IMR-90 (cell line): ENCODE data around the gene PPP2R5B. TPM values are rescaled to one million over a fixed set of nuclear protein-coding genes. Genes with fewer than 3 reads are reported as not detected.

Experiments used
- ATAC-seq: fragments of 200-7000 bp; cut with Tn5 transposase; 2 replicates; pipeline ENCODE4 v1.9.1; 2020; ENCODE audit warnings: low read depth, mild to moderate bottlenecking, moderate library complexity
- BruUV-seq: library from RNA; stranded (reverse); fragments of 400-500 nt; replicated peaks from 2 replicates; lab custom pipeline; 2021; lab: Mats Ljungman, UMichigan
- CTCF ChIA-PET: fragments of 300-600 bp; formaldehyde crosslinking; extraction: SDS; loops from one replicate; lab custom pipeline; 2021; ENCODE audit warnings: antibody characterized with exemption; lab: Yijun Ruan, JAX
- POLR2A ChIA-PET: fragments of 300-600 bp; sonication (Branson Sonifier 250); formaldehyde crosslinking; loops from one replicate; lab custom pipeline; 2022; ENCODE audit warnings: antibody characterized with exemption; ENCODE audit not compliant: unreplicated experiment; lab: Charles Lee
- DNase-seq: peaks from one replicate; pipeline ENCODE4 v3.0.0; 2013
- H2AFZ ChIP-seq: replicated peaks from 2 replicates; pipeline ENCODE3; 2013; ENCODE audit warnings: low read length, mild to moderate bottlenecking; ENCODE audit not compliant: poor library complexity
- H2AK5ac ChIP-seq: 2 replicates; pipeline ENCODE4 v1.6.1; 2013; ENCODE audit warnings: low read depth, low read length, inconsistent platforms
- H2AK9ac ChIP-seq: replicated peaks from 2 replicates; pipeline ENCODE3; 2013; ENCODE audit warnings: mild to moderate bottlenecking, low read depth, low read length, moderate library complexity; ENCODE audit not compliant: poor library complexity
- H2BK120ac ChIP-seq: 2 replicates; pipeline ENCODE4 v1.6.1; 2013; ENCODE audit warnings: low read depth, low read length, inconsistent platforms
- H2BK15ac ChIP-seq: 3 replicates; pipeline ENCODE4 v1.6.1; 2013; ENCODE audit warnings: low read depth, low read length, inconsistent platforms
- H2BK20ac ChIP-seq: 2 replicates; pipeline ENCODE4 v1.6.1; 2013; ENCODE audit warnings: low read depth, mild to moderate bottlenecking, inconsistent platforms, low read length, moderate library complexity
- H2BK5ac ChIP-seq: 2 replicates; pipeline ENCODE4 v1.6.1; 2013; ENCODE audit warnings: mild to moderate bottlenecking, low read depth, low read length, inconsistent platforms; ENCODE audit not compliant: poor library complexity, severe bottlenecking
- H3K14ac ChIP-seq: replicated peaks from 2 replicates; pipeline ENCODE4 v1.6.1; 2013; ENCODE audit warnings: low read depth, low read length, inconsistent platforms
- H3K18ac ChIP-seq: 2 replicates; pipeline ENCODE4 v1.6.1; 2013; ENCODE audit warnings: low read depth, low read length, control low read depth
- H3K23ac ChIP-seq: 2 replicates; pipeline ENCODE4 v1.6.1; 2013; ENCODE audit warnings: low read depth, low read length, inconsistent platforms
- H3K27ac ChIP-seq: 2 replicates; pipeline ENCODE4 v1.5.1; 2013; ENCODE audit warnings: mild to moderate bottlenecking, control low read depth, low read length; ENCODE audit not compliant: insufficient read depth
- H3K27me3 ChIP-seq: 2 replicates; pipeline ENCODE4 v1.6.1; 2013; ENCODE audit warnings: low read length; ENCODE audit not compliant: control insufficient read depth, insufficient read depth
- H3K36me3 ChIP-seq: 2 replicates; pipeline ENCODE4 v1.6.1; 2013; ENCODE audit warnings: low read length, mixed read lengths; ENCODE audit not compliant: control insufficient read depth, insufficient read depth
- H3K4ac ChIP-seq: 2 replicates; pipeline ENCODE4 v1.6.1; 2013; ENCODE audit warnings: low read depth, low read length, inconsistent platforms
- H3K4me1 ChIP-seq: 2 replicates; pipeline ENCODE4 v1.6.1; 2013; ENCODE audit warnings: low read length, mixed read lengths; ENCODE audit not compliant: control insufficient read depth, insufficient read depth
- H3K4me2 ChIP-seq: 2 replicates; pipeline ENCODE4 v1.6.1; 2013; ENCODE audit warnings: low read depth, mild to moderate bottlenecking, control low read depth, low read length, moderate library complexity
- H3K4me3 ChIP-seq: 2 replicates; pipeline ENCODE4 v1.5.1; 2013; ENCODE audit warnings: low read depth, mild to moderate bottlenecking, control low read depth, low read length, moderate library complexity; ENCODE audit not compliant: insufficient read depth
- H3K56ac ChIP-seq: 2 replicates; pipeline ENCODE4 v1.6.1; 2013; ENCODE audit warnings: low read length, inconsistent platforms; ENCODE audit not compliant: insufficient read depth; ENCODE audit errors: extremely low read depth
- H3K79me1 ChIP-seq, 2 experiments: 2 replicates each; pipeline ENCODE4 v1.6.1; 2013; ENCODE audit warnings: low read length in 2 of 2, inconsistent platforms in 1 of 2, low read depth in 1 of 2
- H3K9ac ChIP-seq: 2 replicates; pipeline ENCODE4 v1.6.1; 2013; ENCODE audit warnings: low read depth, low read length, control low read depth
- H3K9me1 ChIP-seq: 2 replicates; pipeline ENCODE4 v1.6.1; 2013; ENCODE audit warnings: low read length, inconsistent platforms; ENCODE audit not compliant: insufficient read depth
- H3K9me3 ChIP-seq: 2 replicates; pipeline ENCODE4 v1.6.1; 2013; ENCODE audit warnings: low read length; ENCODE audit not compliant: control insufficient read depth, insufficient read depth
- H4K20me1 ChIP-seq: 2 replicates; pipeline ENCODE4 v1.6.1; 2013; ENCODE audit warnings: low read length, inconsistent platforms; ENCODE audit not compliant: insufficient read depth
- H4K5ac ChIP-seq: 2 replicates; pipeline ENCODE4 v1.6.1; 2013; ENCODE audit warnings: mild to moderate bottlenecking, low read depth, low read length, control low read depth
- H4K8ac ChIP-seq, 2 experiments: 2 replicates each; pipeline ENCODE4 v1.6.1; 2013; ENCODE audit warnings: low read depth in 2 of 2, low read length in 2 of 2, control low read depth in 1 of 2, inconsistent platforms in 1 of 2
- H4K91ac ChIP-seq: 2 replicates; pipeline ENCODE4 v1.6.1; 2013; ENCODE audit warnings: low read depth, low read length, inconsistent platforms; ENCODE audit not compliant: insufficient read depth
- BHLHE40 ChIP-seq: fragments of 150-350 bp; IDR thresholded peaks from 2 replicates; pipeline ENCODE4 v1.6.1; 2016; ENCODE audit warnings: mild to moderate bottlenecking, low read depth, low read length
- CEBPB ChIP-seq: IDR thresholded peaks from 2 replicates; pipeline ENCODE4 v1.6.1; 2012; ENCODE audit warnings: low read depth, low read length, improper control_type of control experiment
- CHD1 ChIP-seq: IDR thresholded peaks from 2 replicates; pipeline ENCODE4 v1.6.1; 2012; ENCODE audit warnings: low read depth, low read length, improper control_type of control experiment
- CTCF ChIP-seq: conservative IDR thresholded peaks from 2 replicates; pipeline ENCODE4 v1.5.1; 2012; ENCODE audit warnings: mild to moderate bottlenecking, low read depth, low read length, improper control_type of control experiment
- FOS ChIP-seq: fragments of 150-350 bp; IDR thresholded peaks from 2 replicates; pipeline ENCODE4 v1.6.1; 2016; ENCODE audit warnings: low read depth, low read length
- MAFK ChIP-seq: IDR thresholded peaks from 2 replicates; pipeline ENCODE4 v1.6.1; 2012; ENCODE audit warnings: low read depth, low read length, improper control_type of control experiment
- MAZ ChIP-seq: IDR thresholded peaks from 2 replicates; pipeline ENCODE4 v1.6.1; 2012; ENCODE audit warnings: low read depth, mild to moderate bottlenecking, low read length, improper control_type of control experiment, moderate library complexity, borderline replicate concordance
- MXI1 ChIP-seq: IDR thresholded peaks from 2 replicates; pipeline ENCODE4 v1.6.1; 2012; ENCODE audit warnings: low read depth, mild to moderate bottlenecking, low read length, moderate library complexity, borderline replicate concordance
- NFE2L2 ChIP-seq: fragments of 150-350 bp; IDR thresholded peaks from 2 replicates; pipeline ENCODE4 v1.6.1; 2016; ENCODE audit warnings: low read depth, mild to moderate bottlenecking, low read length
- POLR2A ChIP-seq: IDR thresholded peaks from 2 replicates; pipeline ENCODE4 v1.6.1; 2012; ENCODE audit warnings: mild to moderate bottlenecking, low read depth, low read length
- RAD21 ChIP-seq: IDR thresholded peaks from 2 replicates; pipeline ENCODE4 v1.6.1; 2012; ENCODE audit warnings: low read length, improper control_type of control experiment
- RCOR1 ChIP-seq: IDR thresholded peaks from 2 replicates; pipeline ENCODE4 v1.6.1; 2012; ENCODE audit warnings: mild to moderate bottlenecking, low read length, improper control_type of control experiment; ENCODE audit not compliant: insufficient replicate concordance
- RFX5 ChIP-seq: IDR thresholded peaks from 2 replicates; pipeline ENCODE4 v1.8.0; 2012; ENCODE audit warnings: low read depth, mild to moderate bottlenecking, low read length, moderate library complexity
- SMC3 ChIP-seq: fragments of 150-350 bp; IDR thresholded peaks from 2 replicates; pipeline ENCODE4 v1.6.1; 2016; ENCODE audit warnings: low read depth, mild to moderate bottlenecking, antibody characterized with exemption, low read length, moderate library complexity
- USF2 ChIP-seq: fragments of 150-350 bp; IDR thresholded peaks from 2 replicates; pipeline ENCODE4 v1.6.1; 2017; ENCODE audit warnings: mild to moderate bottlenecking, antibody characterized with exemption, low read length, low read depth
- WGBS, 2 experiments: methylation state at CpG; one replicate each; pipeline versions ENCODE4 v1.1.5 to v1.1.7; 2013; ENCODE audit warnings: missing lambda C conversion rate in 2 of 2; ENCODE audit not compliant: insufficient read length in 1 of 2; ENCODE audit errors: extremely low coverage in 2 of 2; 5-methylcytosine and 5-hydroxymethylcytosine counted together
- dilution Hi-C: fragments of 300-500 bp; cut with HindIII; formaldehyde crosslinking; loops from one replicate; pipeline ENCODE4 v1.14.3; 2018; ENCODE audit warnings: low sequenced_read_pairs; ENCODE audit not compliant: unreplicated experiment
- in situ Hi-C: fragments of 300-500 bp; cut with MboI; formaldehyde crosslinking; loops from 3 replicates; pipeline ENCODE4 v1.14.3; 2019; ENCODE audit warnings: low sequenced_read_pairs, inconsistent platforms, mixed read lengths
- intact Hi-C: fragments of 100-400 bp; cut with micrococcal nuclease; formaldehyde crosslinking; loops from 2 replicates; pipeline ENCODE4 v1.10.0; 2022
- polyA plus RNA-seq, 3 experiments: library from polyadenylated mRNA; depleted of rRNA; stranded (reverse); fragments of >200 nt; gene quantifications; 2 replicates each; pipeline ENCODE4 v1.2.3, GENCODE V29; 2012; ENCODE audit warnings: low replicate concordance in 1 of 3
- total RNA-seq: library from RNA; depleted of rRNA; stranded (reverse); fragments of >200 nt; gene quantifications from 2 replicates; pipeline ENCODE4 v1.2.3, GENCODE V29; 2012
- TF ChIP-seq, protein P1 (sequence below): fragments of 150-350 bp; IDR thresholded peaks from 2 replicates; pipeline ENCODE4 v1.6.1; 2016; ENCODE audit warnings: low read depth, mild to moderate bottlenecking, low read length, moderate library complexity, borderline replicate concordance

PPP2R5B gene
- total and polyA plus RNA-seq, 2 of the 4 experiments (the other 2 are of a cell fraction): 6.5 to 23.6 TPM

GRCh38 chr11:64928957-64929356 lies 4.5 kb downstream of the PPP2R5B start:
- Histone ChIP-seq H3K23ac (no peak overlapping the region), H2AK5ac (no peak overlapping the region), H3K56ac (no peak overlapping the region), H4K91ac (no peak overlapping the region), H4K20me1 (peaks cover 2% of the 10 kb centered on the region), H3K4me2 (no peak overlapping the region), H2BK20ac (no peak overlapping the region), H3K9ac (no peak overlapping the region), H3K27me3 (no peaks in the 10 kb centered on the region), H3K36me3 (peaks cover 56% of the 10 kb centered on the region), H2AK9ac (no peak overlapping the region), H3K27ac (no peak overlapping the region), H3K4me1 (peaks cover 4% of the 10 kb centered on the region; the same call in 1 of the 2 replicates), H3K4ac (no peak overlapping the region), H2AFZ (no peak overlapping the region), H4K8ac (no peak overlapping the region), H3K9me1 (no peaks in the 10 kb centered on the region), H2BK15ac (no peak overlapping the region), H3K4me3 (no peak overlapping the region), H3K79me1 (peaks cover 5 to 29% of the 10 kb centered on the region in 2 experiments; a peak in 3 of 4 replicates), H3K18ac (no peak overlapping the region), H2BK120ac (no peak overlapping the region), H2BK5ac (no peak overlapping the region), H3K9me3 (no peaks in the 10 kb centered on the region), H3K14ac (no peak overlapping the region), H4K5ac (no peak overlapping the region)
- WGBS, 2 experiments: no CpG with 5 or more reads among the region's 2 CpGs
- intact Hi-C loops (no loop called here), dilution Hi-C loops (no loop called here), in situ Hi-C loops (no loop called here)
- ChIA-PET POLR2A (no interaction called here), CTCF (no interaction called here)
- ATAC-seq: no peak
- no peak for TF ChIP-seq BHLHE40
- no peak for TF ChIP-seq FOS
- no peak for TF ChIP-seq RCOR1
- TF ChIP-seq, protein P1, sequence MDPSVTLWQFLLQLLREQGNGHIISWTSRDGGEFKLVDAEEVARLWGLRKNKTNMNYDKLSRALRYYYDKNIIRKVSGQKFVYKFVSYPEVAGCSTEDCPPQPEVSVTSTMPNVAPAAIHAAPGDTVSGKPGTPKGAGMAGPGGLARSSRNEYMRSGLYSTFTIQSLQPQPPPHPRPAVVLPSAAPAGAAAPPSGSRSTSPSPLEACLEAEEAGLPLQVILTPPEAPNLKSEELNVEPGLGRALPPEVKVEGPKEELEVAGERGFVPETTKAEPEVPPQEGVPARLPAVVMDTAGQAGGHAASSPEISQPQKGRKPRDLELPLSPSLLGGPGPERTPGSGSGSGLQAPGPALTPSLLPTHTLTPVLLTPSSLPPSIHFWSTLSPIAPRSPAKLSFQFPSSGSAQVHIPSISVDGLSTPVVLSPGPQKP: no peak
- TF ChIP-seq RAD21: no peak
- no peak for TF ChIP-seq MAFK
- no peak for TF ChIP-seq USF2
- no peak for TF ChIP-seq CHD1
- no peak for TF ChIP-seq CEBPB
- TF ChIP-seq POLR2A: no peak
- TF ChIP-seq RFX5: no peak
- TF ChIP-seq SMC3: no peak
- TF ChIP-seq NFE2L2: no peak
- no peak for TF ChIP-seq MXI1
- TF ChIP-seq CTCF: no peak
- no peak for TF ChIP-seq MAZ
- no TSS peak for BruUV-seq
- DNase-seq: no peak
